GM12878 (cell line): ENCODE data around the gene GP9. TPM values are rescaled to one million over a fixed set of nuclear protein-coding genes. Genes with fewer than 3 reads are reported as not detected.

Experiments used
- ATAC-seq: fragments of 200-7000 bp; cut with Tn5 transposase; 3 replicates; pipeline ENCODE4 v1.9.1; 2020; ENCODE audit warnings: mild to moderate bottlenecking, moderate library complexity
- BruUV-seq: library from RNA; stranded (reverse); fragments of 400-500 nt; replicated peaks from 2 replicates; lab custom pipeline; 2021; lab: Mats Ljungman, UMichigan
- CTCF ChIA-PET: fragments of 300-600 bp; sonication (Branson Sonifier 250); formaldehyde crosslinking; extraction: SDS; loops from one replicate; lab custom pipeline; 2021; ENCODE audit warnings: inconsistent platforms; lab: Yijun Ruan, JAX
- POLR2A ChIA-PET: fragments of 350-600 bp; formaldehyde crosslinking; extraction: SDS; loops from one replicate; lab custom pipeline; 2021; ENCODE audit warnings: inconsistent platforms; lab: Charles Lee
- RAD21 ChIA-PET: fragments of 300-600 bp; sonication (Branson Sonifier 250); formaldehyde crosslinking; loops from one replicate; lab custom pipeline; 2023; ENCODE audit warnings: antibody characterized with exemption; ENCODE audit not compliant: unreplicated experiment; lab: Charles Lee
- SMC1A ChIA-PET: fragments of 300-600 bp; sonication (Branson Sonifier 250); formaldehyde crosslinking; loops from one replicate; lab custom pipeline; 2023; ENCODE audit not compliant: unreplicated experiment, uncharacterized antibody; lab: Charles Lee
- DNase-seq: peaks from one replicate; pipeline ENCODE4 v3.0.0-alpha.2; 2011; ENCODE audit warnings: low read depth, low spot score
- FAIRE-seq: peaks from 3 replicates; lab custom pipeline; 2011; peaks lifted over from hg19 to GRCh38; lab: Jason Lieb, UNC
- H2AFZ ChIP-seq: 2 replicates; pipeline ENCODE4 v1.6.0; 2011; ENCODE audit warnings: low read depth, low read length, control low read depth; ENCODE audit not compliant: control insufficient read depth
- H3K27ac ChIP-seq: 2 replicates; pipeline ENCODE4 v1.5.1; 2011; ENCODE audit warnings: control low read depth; ENCODE audit not compliant: control insufficient read depth, insufficient read depth
- H3K27me3 ChIP-seq, 2 experiments: replicated peaks in 1 of 2; 2 replicates each; pipeline versions ENCODE4 v1.6.0 to v1.6.1; 2011; ENCODE audit warnings: low read length in 1 of 2; ENCODE audit not compliant: control insufficient read depth in 2 of 2, insufficient read depth in 2 of 2
- H3K36me3 ChIP-seq, 2 experiments: 2 replicates each; pipeline ENCODE4 v1.5.1; 2011; ENCODE audit warnings: low read length in 1 of 2; ENCODE audit not compliant: control insufficient read depth in 2 of 2, insufficient read depth in 2 of 2
- H3K4me1 ChIP-seq: 2 replicates; pipeline ENCODE4 v1.6.1; 2011; ENCODE audit warnings: mild to moderate bottlenecking, low read length, moderate library complexity, mixed read lengths; ENCODE audit not compliant: control insufficient read depth, insufficient read depth
- H3K4me2 ChIP-seq: 2 replicates; pipeline ENCODE4 v1.6.0; 2011; ENCODE audit warnings: control low read depth; ENCODE audit not compliant: control insufficient read depth, insufficient read depth
- H3K4me3 ChIP-seq: fragments of 200-600 bp; sonication (generic); 2 replicates; pipeline ENCODE4 v1.5.1; 2016
- H3K79me2 ChIP-seq: 2 replicates; pipeline ENCODE4 v1.6.0; 2011; ENCODE audit warnings: low read length; ENCODE audit not compliant: control insufficient read depth, insufficient read depth
- H3K9ac ChIP-seq: 2 replicates; pipeline ENCODE4 v1.8.0; 2011; ENCODE audit warnings: low read length, control low read depth, mixed read lengths; ENCODE audit not compliant: control insufficient read depth, insufficient read depth
- H3K9me3 ChIP-seq: replicated peaks from 3 replicates; pipeline ENCODE4 v1.5.1; 2011; ENCODE audit warnings: mild to moderate bottlenecking, low read length; ENCODE audit not compliant: control insufficient read depth, insufficient read depth
- H4K20me1 ChIP-seq: 2 replicates; pipeline ENCODE4 v1.6.0; 2011; ENCODE audit not compliant: control insufficient read depth, insufficient read depth
- EZH2 ChIP-seq: IDR thresholded peaks from 2 replicates; pipeline ENCODE4 v1.6.1; 2012; ENCODE audit warnings: low read depth, mild to moderate bottlenecking, control low read depth, inconsistent platforms, low read length, borderline replicate concordance; ENCODE audit not compliant: control insufficient read depth
- NFIC ChIP-seq: IDR thresholded peaks from 2 replicates; pipeline ENCODE4 v1.6.1; 2012; ENCODE audit warnings: low read depth, mild to moderate bottlenecking, inconsistent platforms, low read length, moderate library complexity
- SIX5 ChIP-seq: IDR thresholded peaks from 2 replicates; pipeline ENCODE4 v1.6.1; 2011; ENCODE audit warnings: mild to moderate bottlenecking, low read depth, low read length, moderate library complexity; ENCODE audit not compliant: severe bottlenecking
- STAT1 ChIP-seq: fragments of 450-650 bp; conservative IDR thresholded peaks from 2 replicates; pipeline ENCODE4 v1.6.1; 2014; ENCODE audit warnings: antibody characterized with exemption, mild to moderate bottlenecking
- TCF7 ChIP-seq: IDR thresholded peaks from 2 replicates; pipeline ENCODE4 v1.6.1; 2014; ENCODE audit warnings: antibody characterized with exemption, borderline replicate concordance
- ZNF384 ChIP-seq: IDR thresholded peaks from 2 replicates; pipeline ENCODE4 v1.6.1; 2012; ENCODE audit warnings: low read depth, mild to moderate bottlenecking, low read length, improper control_type of control experiment, borderline replicate concordance
- WGBS: methylation state at CpG from one replicate; pipeline ENCODE4 v1.1.6; 2016; ENCODE audit warnings: low lambda C conversion rate; ENCODE audit not compliant: insufficient replicate concordance, insufficient coverage; ENCODE audit errors: missing lambda C conversion rate; 5-methylcytosine and 5-hydroxymethylcytosine counted together
- in situ Hi-C: fragments of 300-500 bp; cut with MboI; formaldehyde crosslinking; loops from 9 replicates; pipeline ENCODE4 v1.14.3; 2018; ENCODE audit warnings: mixed read lengths
- intact Hi-C: fragments of 100-400 bp; cut with micrococcal nuclease; formaldehyde crosslinking; loops from one replicate; pipeline ENCODE4 v1.14.2; 2022; ENCODE audit not compliant: unreplicated experiment
- polyA plus RNA-seq, 11 experiments: library from polyadenylated mRNA; depleted of rRNA in 4 of 11; unstranded in 6 of 11; stranded (reverse) in 5 of 11; fragments of >200 nt; fragmentation: Nextera tagmentation in 4 of 11; fragmentation: Illumina TruSeq in 1 of 11; extraction: Ambion mirVana in 4 of 11; extraction: Trizol in 1 of 11; gene quantifications; 1 replicate in 1 of 11; 2 replicates in 10 of 11; pipeline versions ENCODE4 v1.2.1 to v1.2.3, GENCODE V29; 2011 to 2016; ENCODE audit warnings: inconsistent platforms in 2 of 11, missing spikeins in 2 of 11, low read depth in 1 of 11
- total RNA-seq, 4 experiments: library from RNA; depleted of rRNA in 3 of 4; stranded (reverse); fragments of >200 nt in 3 of 4; fragmentation: Illumina TruSeq in 1 of 4; extraction: Trizol in 1 of 4; gene quantifications; 2 replicates each; pipeline versions ENCODE4 v1.2.1 to v1.2.3, GENCODE V29; 2013 to 2021
- TF ChIP-seq, protein P1 (sequence below): fragments of 450-650 bp; IDR thresholded peaks from 2 replicates; pipeline ENCODE4 v1.6.1; 2017; ENCODE audit warnings: mild to moderate bottlenecking, moderate library complexity
- TF ChIP-seq, protein P2 (sequence below): fragments of 450-650 bp; IDR thresholded peaks from 2 replicates; pipeline ENCODE4 v1.6.1; 2017; ENCODE audit warnings: antibody characterized with exemption, mild to moderate bottlenecking, moderate library complexity
- TF ChIP-seq, protein P3 (sequence below): IDR thresholded peaks from 2 replicates; pipeline ENCODE4 v1.6.1; 2012; ENCODE audit warnings: improper control_type of control experiment, low read depth, low read length; ENCODE audit not compliant: insufficient replicate concordance

GP9 gene
- total and polyA plus RNA-seq, 10 of the 15 experiments (the other 5 are each of a cell fraction or from before 2014, with no cell fraction given): 0.15 TPM; not detected in 9

DNA sequence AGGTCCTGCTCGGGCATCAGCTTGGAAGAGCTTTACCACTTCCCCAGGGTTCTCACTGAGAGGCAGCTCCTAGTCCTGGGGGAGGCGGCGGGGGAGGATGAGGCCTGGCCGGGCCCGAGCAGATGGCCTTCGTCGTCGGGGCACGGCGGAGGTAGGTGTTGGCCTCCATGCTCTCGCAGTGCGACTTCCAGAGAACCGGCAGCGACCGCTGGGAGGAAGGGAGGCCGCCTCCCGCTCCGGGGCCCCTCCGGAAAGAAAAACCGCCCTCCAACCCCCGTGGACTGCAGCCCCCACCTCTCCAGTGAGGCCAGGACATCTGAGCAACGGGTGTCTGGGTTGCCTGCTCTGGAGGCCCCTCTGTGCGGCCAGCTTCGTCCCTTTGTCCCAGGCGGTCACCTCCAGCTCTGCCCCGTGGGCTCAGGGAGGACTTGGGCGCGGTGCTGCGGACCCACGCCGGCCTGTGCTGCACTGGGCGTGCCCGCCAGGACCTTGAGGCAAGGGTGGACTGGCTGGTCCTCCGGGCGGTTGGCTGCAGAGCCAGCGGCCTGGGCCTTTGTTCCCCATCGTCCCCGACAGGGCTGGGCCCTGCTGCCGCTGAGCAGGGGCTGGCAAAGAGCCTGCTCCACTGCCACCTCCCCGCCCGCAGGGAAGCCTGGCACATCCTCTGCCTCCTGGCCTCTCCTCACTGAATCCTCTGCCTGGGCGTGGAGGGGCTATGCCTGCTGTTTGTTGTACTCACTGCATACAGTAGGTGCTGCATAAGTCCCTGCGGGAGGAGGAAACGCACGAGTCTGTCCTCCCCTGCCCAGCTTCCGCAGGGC is 13.6 kb upstream of the GP9 start:
- no peaks in the 10 kb centered on the region for H3K27me3 ChIP-seq
- in situ Hi-C loops: no loop called here
- ChIA-PET RAD21 (no interaction called here), CTCF (no interaction called here), SMC1A (no interaction called here), POLR2A (no interaction called here)
- no peak overlapping the region for H3K9ac ChIP-seq
- 78% methylated on average over 46 of the region's 46 CpGs for WGBS
- no peaks in the 10 kb centered on the region for H4K20me1 ChIP-seq
- H3K36me3 ChIP-seq: no peaks in the 10 kb centered on the region
- intact Hi-C loops: no loop called here
- FAIRE-seq (no peak), DNase-seq (no peak), ATAC-seq (no peak)
- no peaks in the 10 kb centered on the region; the same call in 2 of the 3 replicates for H3K9me3 ChIP-seq
- no peaks in the 10 kb centered on the region for H3K4me1 ChIP-seq
- no TSS peak for BruUV-seq
- no peak overlapping the region for H2AFZ ChIP-seq
- no peak overlapping the region for H3K4me2 ChIP-seq
- no peaks in the 10 kb centered on the region for H3K79me2 ChIP-seq
- H3K4me3 ChIP-seq: no peak overlapping the region
- no peak overlapping the region for H3K27ac ChIP-seq
- no peak for TF ChIP-seq ZNF384
- TF ChIP-seq, protein P1, sequence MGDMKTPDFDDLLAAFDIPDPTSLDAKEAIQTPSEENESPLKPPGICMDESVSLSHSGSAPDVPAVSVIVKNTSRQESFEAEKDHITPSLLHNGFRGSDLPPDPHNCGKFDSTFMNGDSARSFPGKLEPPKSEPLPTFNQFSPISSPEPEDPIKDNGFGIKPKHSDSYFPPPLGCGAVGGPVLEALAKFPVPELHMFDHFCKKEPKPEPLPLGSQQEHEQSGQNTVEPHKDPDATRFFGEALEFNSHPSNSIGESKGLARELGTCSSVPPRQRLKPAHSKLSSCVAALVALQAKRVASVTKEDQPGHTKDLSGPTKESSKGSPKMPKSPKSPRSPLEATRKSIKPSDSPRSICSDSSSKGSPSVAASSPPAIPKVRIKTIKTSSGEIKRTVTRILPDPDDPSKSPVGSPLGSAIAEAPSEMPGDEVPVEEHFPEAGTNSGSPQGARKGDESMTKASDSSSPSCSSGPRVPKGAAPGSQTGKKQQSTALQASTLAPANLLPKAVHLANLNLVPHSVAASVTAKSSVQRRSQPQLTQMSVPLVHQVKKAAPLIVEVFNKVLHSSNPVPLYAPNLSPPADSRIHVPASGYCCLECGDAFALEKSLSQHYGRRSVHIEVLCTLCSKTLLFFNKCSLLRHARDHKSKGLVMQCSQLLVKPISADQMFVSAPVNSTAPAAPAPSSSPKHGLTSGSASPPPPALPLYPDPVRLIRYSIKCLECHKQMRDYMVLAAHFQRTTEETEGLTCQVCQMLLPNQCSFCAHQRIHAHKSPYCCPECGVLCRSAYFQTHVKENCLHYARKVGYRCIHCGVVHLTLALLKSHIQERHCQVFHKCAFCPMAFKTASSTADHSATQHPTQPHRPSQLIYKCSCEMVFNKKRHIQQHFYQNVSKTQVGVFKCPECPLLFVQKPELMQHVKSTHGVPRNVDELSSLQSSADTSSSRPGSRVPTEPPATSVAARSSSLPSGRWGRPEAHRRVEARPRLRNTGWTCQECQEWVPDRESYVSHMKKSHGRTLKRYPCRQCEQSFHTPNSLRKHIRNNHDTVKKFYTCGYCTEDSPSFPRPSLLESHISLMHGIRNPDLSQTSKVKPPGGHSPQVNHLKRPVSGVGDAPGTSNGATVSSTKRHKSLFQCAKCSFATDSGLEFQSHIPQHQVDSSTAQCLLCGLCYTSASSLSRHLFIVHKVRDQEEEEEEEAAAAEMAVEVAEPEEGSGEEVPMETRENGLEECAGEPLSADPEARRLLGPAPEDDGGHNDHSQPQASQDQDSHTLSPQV: no peak
- TF ChIP-seq, protein P2, sequence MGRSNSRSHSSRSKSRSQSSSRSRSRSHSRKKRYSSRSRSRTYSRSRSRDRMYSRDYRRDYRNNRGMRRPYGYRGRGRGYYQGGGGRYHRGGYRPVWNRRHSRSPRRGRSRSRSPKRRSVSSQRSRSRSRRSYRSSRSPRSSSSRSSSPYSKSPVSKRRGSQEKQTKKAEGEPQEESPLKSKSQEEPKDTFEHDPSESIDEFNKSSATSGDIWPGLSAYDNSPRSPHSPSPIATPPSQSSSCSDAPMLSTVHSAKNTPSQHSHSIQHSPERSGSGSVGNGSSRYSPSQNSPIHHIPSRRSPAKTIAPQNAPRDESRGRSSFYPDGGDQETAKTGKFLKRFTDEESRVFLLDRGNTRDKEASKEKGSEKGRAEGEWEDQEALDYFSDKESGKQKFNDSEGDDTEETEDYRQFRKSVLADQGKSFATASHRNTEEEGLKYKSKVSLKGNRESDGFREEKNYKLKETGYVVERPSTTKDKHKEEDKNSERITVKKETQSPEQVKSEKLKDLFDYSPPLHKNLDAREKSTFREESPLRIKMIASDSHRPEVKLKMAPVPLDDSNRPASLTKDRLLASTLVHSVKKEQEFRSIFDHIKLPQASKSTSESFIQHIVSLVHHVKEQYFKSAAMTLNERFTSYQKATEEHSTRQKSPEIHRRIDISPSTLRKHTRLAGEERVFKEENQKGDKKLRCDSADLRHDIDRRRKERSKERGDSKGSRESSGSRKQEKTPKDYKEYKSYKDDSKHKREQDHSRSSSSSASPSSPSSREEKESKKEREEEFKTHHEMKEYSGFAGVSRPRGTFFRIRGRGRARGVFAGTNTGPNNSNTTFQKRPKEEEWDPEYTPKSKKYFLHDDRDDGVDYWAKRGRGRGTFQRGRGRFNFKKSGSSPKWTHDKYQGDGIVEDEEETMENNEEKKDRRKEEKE: no peak
- TF ChIP-seq, protein P3, sequence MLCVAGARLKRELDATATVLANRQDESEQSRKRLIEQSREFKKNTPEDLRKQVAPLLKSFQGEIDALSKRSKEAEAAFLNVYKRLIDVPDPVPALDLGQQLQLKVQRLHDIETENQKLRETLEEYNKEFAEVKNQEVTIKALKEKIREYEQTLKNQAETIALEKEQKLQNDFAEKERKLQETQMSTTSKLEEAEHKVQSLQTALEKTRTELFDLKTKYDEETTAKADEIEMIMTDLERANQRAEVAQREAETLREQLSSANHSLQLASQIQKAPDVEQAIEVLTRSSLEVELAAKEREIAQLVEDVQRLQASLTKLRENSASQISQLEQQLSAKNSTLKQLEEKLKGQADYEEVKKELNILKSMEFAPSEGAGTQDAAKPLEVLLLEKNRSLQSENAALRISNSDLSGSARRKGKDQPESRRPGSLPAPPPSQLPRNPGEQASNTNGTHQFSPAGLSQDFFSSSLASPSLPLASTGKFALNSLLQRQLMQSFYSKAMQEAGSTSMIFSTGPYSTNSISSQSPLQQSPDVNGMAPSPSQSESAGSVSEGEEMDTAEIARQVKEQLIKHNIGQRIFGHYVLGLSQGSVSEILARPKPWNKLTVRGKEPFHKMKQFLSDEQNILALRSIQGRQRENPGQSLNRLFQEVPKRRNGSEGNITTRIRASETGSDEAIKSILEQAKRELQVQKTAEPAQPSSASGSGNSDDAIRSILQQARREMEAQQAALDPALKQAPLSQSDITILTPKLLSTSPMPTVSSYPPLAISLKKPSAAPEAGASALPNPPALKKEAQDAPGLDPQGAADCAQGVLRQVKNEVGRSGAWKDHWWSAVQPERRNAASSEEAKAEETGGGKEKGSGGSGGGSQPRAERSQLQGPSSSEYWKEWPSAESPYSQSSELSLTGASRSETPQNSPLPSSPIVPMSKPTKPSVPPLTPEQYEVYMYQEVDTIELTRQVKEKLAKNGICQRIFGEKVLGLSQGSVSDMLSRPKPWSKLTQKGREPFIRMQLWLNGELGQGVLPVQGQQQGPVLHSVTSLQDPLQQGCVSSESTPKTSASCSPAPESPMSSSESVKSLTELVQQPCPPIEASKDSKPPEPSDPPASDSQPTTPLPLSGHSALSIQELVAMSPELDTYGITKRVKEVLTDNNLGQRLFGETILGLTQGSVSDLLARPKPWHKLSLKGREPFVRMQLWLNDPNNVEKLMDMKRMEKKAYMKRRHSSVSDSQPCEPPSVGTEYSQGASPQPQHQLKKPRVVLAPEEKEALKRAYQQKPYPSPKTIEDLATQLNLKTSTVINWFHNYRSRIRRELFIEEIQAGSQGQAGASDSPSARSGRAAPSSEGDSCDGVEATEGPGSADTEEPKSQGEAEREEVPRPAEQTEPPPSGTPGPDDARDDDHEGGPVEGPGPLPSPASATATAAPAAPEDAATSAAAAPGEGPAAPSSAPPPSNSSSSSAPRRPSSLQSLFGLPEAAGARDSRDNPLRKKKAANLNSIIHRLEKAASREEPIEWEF: no peak
- TF ChIP-seq TCF7: no peak
- no peak for TF ChIP-seq STAT1
- TF ChIP-seq SIX5: no peak
- TF ChIP-seq EZH2: no peak
- TF ChIP-seq NFIC: no peak
